ENCODE measurements around the gene YWHAG.

DNA sequence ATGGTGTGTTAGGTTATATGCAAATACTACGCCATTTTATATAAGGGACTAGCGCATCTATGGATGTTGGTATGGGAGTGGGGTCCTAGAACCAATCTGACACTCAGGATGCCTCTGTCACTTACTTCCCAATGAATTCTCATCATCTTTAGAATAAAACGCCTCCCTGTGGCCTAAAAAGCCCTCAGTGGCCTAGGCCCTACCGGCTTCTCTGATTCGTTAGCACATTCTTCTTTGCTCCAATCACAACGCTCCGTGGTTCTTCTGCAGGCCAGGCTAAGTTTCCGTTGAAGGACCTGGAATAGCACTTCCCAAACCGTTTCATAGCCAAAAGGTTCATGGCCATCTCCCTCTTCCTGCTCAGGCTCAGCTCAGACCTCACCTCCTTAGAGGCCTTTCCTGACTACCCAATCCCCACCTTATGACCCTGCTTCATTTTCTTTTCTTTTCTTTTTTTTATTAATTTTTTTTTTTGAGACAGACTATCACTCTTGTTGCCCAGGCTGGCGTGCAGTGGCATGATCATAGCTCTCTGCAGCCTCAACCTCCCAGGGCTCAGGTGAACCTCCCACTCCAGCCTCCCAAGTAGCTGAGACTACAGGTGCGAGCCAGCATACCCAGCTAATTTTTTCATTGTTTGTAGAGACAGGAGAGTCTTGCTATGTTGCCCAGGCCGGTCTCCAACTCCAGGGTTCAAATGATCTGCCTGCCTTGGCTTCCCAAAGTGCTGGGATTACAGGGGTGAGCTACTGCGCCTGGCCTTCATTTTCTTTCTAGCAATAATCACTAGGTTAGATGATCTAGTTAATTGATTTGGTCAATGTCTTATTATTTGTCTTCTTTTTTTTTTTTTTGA lies 24.5 kb upstream of the YWHAG start:
- TF ChIP-seq, protein P1, sequence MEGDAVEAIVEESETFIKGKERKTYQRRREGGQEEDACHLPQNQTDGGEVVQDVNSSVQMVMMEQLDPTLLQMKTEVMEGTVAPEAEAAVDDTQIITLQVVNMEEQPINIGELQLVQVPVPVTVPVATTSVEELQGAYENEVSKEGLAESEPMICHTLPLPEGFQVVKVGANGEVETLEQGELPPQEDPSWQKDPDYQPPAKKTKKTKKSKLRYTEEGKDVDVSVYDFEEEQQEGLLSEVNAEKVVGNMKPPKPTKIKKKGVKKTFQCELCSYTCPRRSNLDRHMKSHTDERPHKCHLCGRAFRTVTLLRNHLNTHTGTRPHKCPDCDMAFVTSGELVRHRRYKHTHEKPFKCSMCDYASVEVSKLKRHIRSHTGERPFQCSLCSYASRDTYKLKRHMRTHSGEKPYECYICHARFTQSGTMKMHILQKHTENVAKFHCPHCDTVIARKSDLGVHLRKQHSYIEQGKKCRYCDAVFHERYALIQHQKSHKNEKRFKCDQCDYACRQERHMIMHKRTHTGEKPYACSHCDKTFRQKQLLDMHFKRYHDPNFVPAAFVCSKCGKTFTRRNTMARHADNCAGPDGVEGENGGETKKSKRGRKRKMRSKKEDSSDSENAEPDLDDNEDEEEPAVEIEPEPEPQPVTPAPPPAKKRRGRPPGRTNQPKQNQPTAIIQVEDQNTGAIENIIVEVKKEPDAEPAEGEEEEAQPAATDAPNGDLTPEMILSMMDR (IDR thresholded peaks at IDR 0.05), result no peak
- TF ChIP-seq POLR2A (IDR thresholded peaks at IDR 0.05) (no peak), POLR2AphosphoS5 (IDR thresholded peaks at IDR 0.05) (no peak)
